Measurements from ENCODE around the gene MUTYH. TPM values are rescaled to one million over a fixed set of nuclear protein-coding genes. Genes with fewer than 3 reads are reported as not detected.

The MUTYH gene
- total and polyA plus RNA-seq, 9 donors, result 10.6 to 38.8 (median 25.3) TPM

DNA sequence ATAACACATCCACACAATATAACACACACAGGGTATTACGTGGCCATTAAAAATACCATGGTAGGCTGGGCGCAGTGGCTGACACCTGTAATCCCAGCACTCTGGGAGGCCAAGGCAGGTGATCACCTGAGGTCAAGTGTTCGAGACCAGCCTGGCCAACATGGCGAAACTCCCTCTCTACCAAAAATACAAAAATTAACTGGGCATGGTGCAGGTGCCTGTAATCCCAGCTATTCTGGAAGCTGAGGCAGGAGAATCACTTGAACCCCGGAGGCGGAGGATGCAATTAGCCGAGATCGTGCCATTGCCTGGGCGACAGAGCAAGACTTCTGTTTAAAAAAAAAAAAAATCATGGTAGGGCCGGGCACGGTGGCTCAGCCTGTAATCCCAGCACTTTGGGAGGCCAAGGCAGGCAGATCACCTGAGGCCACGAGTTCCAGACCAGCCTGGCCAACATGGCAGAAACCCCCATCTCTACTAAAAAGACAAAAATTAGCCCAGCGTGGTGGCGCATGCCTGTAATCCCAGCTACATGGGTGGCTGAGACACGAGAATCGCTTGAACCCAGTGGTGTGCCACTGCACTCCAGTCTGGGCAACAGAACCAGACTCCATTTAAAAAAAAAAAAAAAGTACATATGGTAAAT lies 37.6 kb downstream of the MUTYH start:
- no peaks in the 10 kb centered on the region for H3K36me3 ChIP-seq
- TF ChIP-seq POLR2A (IDR thresholded peaks at IDR 0.05) (no peak), EP300 (IDR thresholded peaks at IDR 0.05) (no peak)
- TF ChIP-seq, protein P1, sequence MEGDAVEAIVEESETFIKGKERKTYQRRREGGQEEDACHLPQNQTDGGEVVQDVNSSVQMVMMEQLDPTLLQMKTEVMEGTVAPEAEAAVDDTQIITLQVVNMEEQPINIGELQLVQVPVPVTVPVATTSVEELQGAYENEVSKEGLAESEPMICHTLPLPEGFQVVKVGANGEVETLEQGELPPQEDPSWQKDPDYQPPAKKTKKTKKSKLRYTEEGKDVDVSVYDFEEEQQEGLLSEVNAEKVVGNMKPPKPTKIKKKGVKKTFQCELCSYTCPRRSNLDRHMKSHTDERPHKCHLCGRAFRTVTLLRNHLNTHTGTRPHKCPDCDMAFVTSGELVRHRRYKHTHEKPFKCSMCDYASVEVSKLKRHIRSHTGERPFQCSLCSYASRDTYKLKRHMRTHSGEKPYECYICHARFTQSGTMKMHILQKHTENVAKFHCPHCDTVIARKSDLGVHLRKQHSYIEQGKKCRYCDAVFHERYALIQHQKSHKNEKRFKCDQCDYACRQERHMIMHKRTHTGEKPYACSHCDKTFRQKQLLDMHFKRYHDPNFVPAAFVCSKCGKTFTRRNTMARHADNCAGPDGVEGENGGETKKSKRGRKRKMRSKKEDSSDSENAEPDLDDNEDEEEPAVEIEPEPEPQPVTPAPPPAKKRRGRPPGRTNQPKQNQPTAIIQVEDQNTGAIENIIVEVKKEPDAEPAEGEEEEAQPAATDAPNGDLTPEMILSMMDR (IDR thresholded peaks at IDR 0.05), result no peak
- no peaks in the 10 kb centered on the region for H3K4me1 ChIP-seq (ENCODE audit: insufficient read depth)
- WGBS, 3 donors, result 79 to 84% (median 83%) methylated on average over 16 of the region's 16 CpGs
- peak in 2 of 5 donors; percentile 41 to 44 for DNase-seq
- no peaks in the 10 kb centered on the region for H3K9me3 ChIP-seq
- peak overlapping the region; percentile 68 for H3K4me3 ChIP-seq
- H3K27ac ChIP-seq, result peak overlapping the region in 1 of 2 donors; percentile 76
- H3K27me3 ChIP-seq, result no peaks in the 10 kb centered on the region
- intact Hi-C loops (cut with DNase I), result loop anchor here in 2 of 4 donors (1.0 to 10.0 kb wide), 6 partner anchors 289 to 570 kb away; partner anchors contain the start of genes BEST4 (in 1 of the 2), BTBD19 (in 1 of the 2), DYNLT4 (in 1 of the 2) and HECTD3 (in 1 of the 2)

DNA sequence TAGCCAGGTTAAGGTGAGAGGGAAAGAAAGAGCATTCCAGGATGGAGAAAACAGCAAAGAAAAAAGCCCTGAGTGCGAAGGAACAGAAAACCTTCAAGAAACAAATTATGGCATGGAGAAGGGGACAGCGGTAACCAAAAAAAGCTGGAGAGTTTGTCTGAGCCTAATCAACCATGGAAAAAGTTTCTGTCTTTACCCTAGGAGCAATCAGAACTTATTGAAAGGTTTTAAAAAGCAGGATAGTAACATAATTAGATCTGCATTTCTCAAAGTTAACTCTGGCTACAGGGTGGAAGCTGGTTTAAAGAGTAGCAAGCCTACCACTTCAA lies 39.6 kb downstream of the MUTYH start:
- no peaks in the 10 kb centered on the region for H3K27me3 ChIP-seq
- DNase-seq, result no peak
- no peaks in the 10 kb centered on the region for H3K9me3 ChIP-seq
- no peaks in the 10 kb centered on the region for H3K36me3 ChIP-seq
- intact Hi-C loops (cut with DNase I), result loop anchor here in 3 of 4 donors (2.0 to 10.0 kb wide), 6 partner anchors 288 to 568 kb away; partner anchors contain the start of genes UROD (in 2 of the 3), BEST4 (in 1 of the 3), BTBD19 (in 1 of the 3) and DYNLT4 (in 1 of the 3)
- H3K27ac ChIP-seq, result no peak overlapping the region
- no peaks in the 10 kb centered on the region for H3K4me1 ChIP-seq (ENCODE audit: insufficient read depth)
- H3K4me3 ChIP-seq, result no peak overlapping the region
- WGBS, 3 donors, result 53 to 75% (median 62%) methylated on average over 2 of the region's 2 CpGs
- TF ChIP-seq POLR2A (IDR thresholded peaks at IDR 0.05), result no peak
- TF ChIP-seq, protein P1 (IDR thresholded peaks at IDR 0.05), result no peak
- TF ChIP-seq EP300 (IDR thresholded peaks at IDR 0.05), result no peak

DNA sequence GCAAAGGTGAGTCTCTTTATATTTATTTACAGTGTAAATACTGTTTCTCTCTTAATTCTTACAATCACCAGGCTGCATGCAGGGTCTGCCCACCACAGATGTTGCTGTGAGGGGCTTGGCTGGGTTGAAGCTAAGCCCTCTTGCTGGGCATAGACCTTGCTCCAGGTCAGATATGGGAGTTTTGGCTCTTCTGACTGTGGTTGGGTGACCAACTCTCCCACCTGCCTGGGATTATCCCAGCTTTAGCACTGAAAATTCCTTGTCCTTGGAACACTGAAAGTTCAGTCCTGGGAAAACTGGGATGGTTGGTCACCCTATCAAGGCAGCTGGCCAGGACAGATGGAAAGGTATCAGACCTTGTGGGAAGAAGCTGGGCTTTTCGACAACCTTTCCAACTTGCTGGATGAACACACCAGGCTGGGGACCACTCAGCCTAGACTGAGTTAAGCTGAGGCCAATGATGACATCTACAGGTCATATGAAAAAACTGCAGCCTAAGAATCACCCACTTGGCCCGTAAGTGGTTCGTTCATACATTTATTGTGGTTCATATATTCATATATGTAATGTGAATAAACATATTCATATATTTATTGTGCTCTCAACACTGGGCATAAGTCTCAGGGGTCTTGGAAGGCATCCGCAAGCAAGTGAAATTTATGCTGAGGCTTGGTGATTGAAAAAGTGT lies 40.1 kb downstream of the MUTYH start:
- H3K36me3 ChIP-seq, result no peaks in the 10 kb centered on the region
- no peaks in the 10 kb centered on the region for H3K9me3 ChIP-seq
- intact Hi-C loops (cut with DNase I), result loop anchor here (2.0 to 10.0 kb wide), 7 partner anchors 283 to 568 kb away; partner anchors contain the start of genes UROD (in 2 of the 4), BEST4 (in 1 of the 4), BTBD19 (in 1 of the 4) and DYNLT4 (in 1 of the 4)
- no peaks in the 10 kb centered on the region for H3K27me3 ChIP-seq
- H3K4me1 ChIP-seq (ENCODE audit: insufficient read depth), result no peaks in the 10 kb centered on the region
- H3K27ac ChIP-seq, result no peak overlapping the region
- DNase-seq, result peak; percentile 49 to 65 (median 57)
- no peak overlapping the region for H3K4me3 ChIP-seq
- 9 to 12% (median 10%) methylated on average over 4 of the region's 4 CpGs for WGBS, 3 donors
- no peak for TF ChIP-seq EP300 (IDR thresholded peaks at IDR 0.05)
- TF ChIP-seq, protein P1 (IDR thresholded peaks at IDR 0.05), result peak; percentile 50 to 79 (median 74)
- no peak for TF ChIP-seq POLR2A (IDR thresholded peaks at IDR 0.05)

DNA sequence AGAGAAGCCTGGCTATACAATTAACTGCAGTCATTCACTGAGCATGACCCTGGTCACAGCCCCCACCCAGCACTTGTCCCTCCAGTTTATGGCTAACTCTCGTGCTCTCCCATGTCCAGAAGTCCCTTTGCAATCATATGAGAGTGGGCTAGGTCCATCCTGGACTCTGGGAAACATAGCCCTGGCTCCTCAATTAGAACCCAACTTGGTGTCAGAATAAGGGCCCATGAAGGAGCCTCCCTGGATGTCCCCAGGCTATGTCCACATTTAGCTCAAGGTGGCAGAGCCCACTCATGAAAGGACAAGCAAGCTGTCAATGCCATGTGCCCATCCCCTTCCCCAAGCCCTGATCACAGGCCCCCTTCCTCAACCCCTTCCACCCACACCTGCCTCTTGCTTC lies 40.9 kb downstream of the MUTYH start:
- Histone ChIP-seq H3K27ac (no peak overlapping the region), H3K36me3 (no peaks in the 10 kb centered on the region), H3K27me3 (no peaks in the 10 kb centered on the region), H3K4me3 (no peak overlapping the region), H3K4me1 (ENCODE audit: insufficient read depth) (no peaks in the 10 kb centered on the region), H3K9me3 (no peaks in the 10 kb centered on the region)
- TF ChIP-seq POLR2A (IDR thresholded peaks at IDR 0.05), result no peak
- TF ChIP-seq, protein P1 (IDR thresholded peaks at IDR 0.05), result no peak
- no peak for TF ChIP-seq EP300 (IDR thresholded peaks at IDR 0.05)
- intact Hi-C loops (cut with DNase I), result loop anchor here in 1 of 4 donors (5.0 kb wide), 1 partner anchor 282 kb away; no protein-coding TSS in a partner anchor
- no peak for DNase-seq
- WGBS, 3 donors, result 44 to 80% (median 67%) methylated on average over 1 of the region's 1 CpG

All from ovary (tissue), 9 donors.